Measurements from ENCODE around the gene SGTA. TPM values are rescaled to one million over a fixed set of nuclear protein-coding genes. Genes with fewer than 3 reads are reported as not detected.

The SGTA gene
- total RNA-seq, 4 donors from 2014 or later, result 32.7 to 50.4 (median 36.7) TPM

- no peak for TF ChIP-seq CTCF (IDR thresholded peaks at IDR 0.05)
- DNase-seq (ENCODE audit: low spot score) (peak; percentile 95), ATAC-seq (ENCODE audit: low FRiP score) (peak; percentile 89)
Measured at GRCh38 chr19:2785244-2785997, 2.3 kb upstream of the SGTA start, which contains the start of gene THOP1. TSS of gene THOP1 (plus strand) at chr19:2785503. CDS start at chr19:2785663, 160 bp downstream.

GRCh38 chr19:2783781-2784145 lies 690 bp upstream of the SGTA start:
- ATAC-seq (ENCODE audit: low FRiP score) (no peak), DNase-seq (ENCODE audit: low spot score) (no peak)
- no peak for TF ChIP-seq CTCF (IDR thresholded peaks at IDR 0.05)

- no peak for ATAC-seq (ENCODE audit: low FRiP score)
- no peak for TF ChIP-seq CTCF (IDR thresholded peaks at IDR 0.05)
- DNase-seq (ENCODE audit: low spot score), result no peak
Measured at GRCh38 chr19:2782329-2782935, 641 bp downstream of the SGTA start.

- no peak for TF ChIP-seq CTCF (IDR thresholded peaks at IDR 0.05)
Measured at GRCh38 chr19:2780284-2780683, 2.8 kb downstream of the SGTA start.

GRCh38 chr19:2779121-2779740 lies 3.8 kb downstream of the SGTA start:
- no peak for ATAC-seq (ENCODE audit: low FRiP score)
- no peak for TF ChIP-seq CTCF (IDR thresholded peaks at IDR 0.05)
- no peak for DNase-seq (ENCODE audit: low spot score)

More at GRCh38 chr19:2780284-2780683, 2.8 kb downstream of the SGTA start:
- DNase-seq (ENCODE audit: low spot score) (no peak), ATAC-seq (ENCODE audit: low FRiP score) (no peak)

- DNase-seq (ENCODE audit: low spot score), result no peak
- TF ChIP-seq CTCF (IDR thresholded peaks at IDR 0.05), result no peak
- no peak for ATAC-seq (ENCODE audit: low FRiP score)
Measured at GRCh38 chr19:2777952-2778683, 5.0 kb downstream of the SGTA start.
